ENCODE results near the gene CYP3A4.
"Not testable (repeated sequence)": the region's sequence is repeated elsewhere in the genome, so short reads cannot be mapped to it uniquely, and the experiment has no call there.

Gene CYP3A4

GRCh38 chr7:99784007-99784406 lies at the start of gene CYP3A4:
CYP3A4 (minus strand) TSS chr7:99784184; CDS start chr7:99784081, 103 bp downstream.
- DNase-seq = no peak

- peak in 1 of 51 donors; percentile 0 for DNase-seq
Measured at GRCh38 chr7:99833289-99833877, 49.4 kb upstream of the CYP3A4 start.

- no peak for DNase-seq
Measured at GRCh38 chr7:99831595-99831994, 47.6 kb upstream of the CYP3A4 start.

GRCh38 chr7:99829524-99830160 lies 45.7 kb upstream of the CYP3A4 start:
- DNase-seq = no peak

- DNase-seq = no peak
Measured at GRCh38 chr7:99828811-99829210, 44.8 kb upstream of the CYP3A4 start.

- DNase-seq = no peak
Measured at GRCh38 chr7:99827040-99827778, 43.2 kb upstream of the CYP3A4 start.

GRCh38 chr7:99825873-99826272 lies 41.9 kb upstream of the CYP3A4 start:
- DNase-seq = no peak

- no peak for DNase-seq
Measured at GRCh38 chr7:99825452-99825851, 41.5 kb upstream of the CYP3A4 start.

- DNase-seq = no peak
Measured at GRCh38 chr7:99824091-99824490, 40.1 kb upstream of the CYP3A4 start.

GRCh38 chr7:99822731-99823718 lies 39.0 kb upstream of the CYP3A4 start:
- no peak for DNase-seq

- DNase-seq = no peak
Measured at GRCh38 chr7:99820408-99821027, 36.5 kb upstream of the CYP3A4 start.

GRCh38 chr7:99808766-99809165 lies 24.8 kb upstream of the CYP3A4 start:
- no peak for DNase-seq

GRCh38 chr7:99806839-99807478 lies 23.0 kb upstream of the CYP3A4 start:
- no peak for DNase-seq

GRCh38 chr7:99805641-99806040 lies 21.7 kb upstream of the CYP3A4 start:
- DNase-seq = no peak

GRCh38 chr7:99803118-99803517 lies 19.1 kb upstream of the CYP3A4 start:
- DNase-seq = not testable (repeated sequence)

GRCh38 chr7:99801407-99801806 lies 17.4 kb upstream of the CYP3A4 start:
- not testable (repeated sequence) for DNase-seq

- no peak for DNase-seq
Measured at GRCh38 chr7:99798972-99799371, 15.0 kb upstream of the CYP3A4 start.

GRCh38 chr7:99795864-99796263 lies 11.9 kb upstream of the CYP3A4 start:
- not testable (repeated sequence) for DNase-seq

GRCh38 chr7:99794585-99795502 lies 10.9 kb upstream of the CYP3A4 start:
- no peak for DNase-seq

Measured in hypothalamus (tissue), 51 donors.